ENCODE data around the gene PDE6C. TPM values are rescaled to one million over a fixed set of nuclear protein-coding genes. Genes with fewer than 3 reads are reported as not detected.

Gene PDE6C
- total RNA-seq: under 1 TPM; 0.16 to 0.95 (median 0.32) TPM

DNA sequence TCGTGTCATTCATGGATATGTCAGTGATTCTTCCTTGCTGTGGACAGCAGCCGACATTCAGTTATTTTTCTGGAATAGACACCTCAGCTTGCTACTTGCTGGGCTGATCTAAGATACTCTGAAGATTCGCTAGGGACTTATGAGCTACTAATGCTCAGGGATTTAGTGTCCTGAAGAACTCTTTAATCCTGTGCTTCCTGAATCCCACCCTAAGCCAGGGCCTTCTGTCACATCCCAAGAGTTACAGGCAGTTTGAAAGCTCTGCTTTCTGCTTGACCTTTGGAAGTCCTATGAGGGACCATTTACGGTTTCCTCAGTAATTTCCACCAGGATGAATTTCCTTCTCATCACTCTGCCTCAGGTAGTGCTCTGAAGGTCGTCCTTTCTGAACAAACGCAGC is at the start of gene PDE6C:
PDE6C (plus strand) TSS at position 227 of the 400 bp plus-strand sequence. CDS start 189 bp downstream, outside the sequence.
- Histone ChIP-seq H3K4me3 (no peak within 1 kb of the TSS), H3K4me1 (replicated peaks in 1 of 2) (no peaks in the 10 kb centered on the region), H3K27ac (no peak within 1 kb of the TSS)
- in situ Hi-C loops (cut with MboI; ENCODE audit: low pct_unique_long_range_greater_than_20kb in 2 of 9, low sequenced_read_pairs in 9 of 9, unreplicated experiment in 9 of 9): no loop called here
- no peak for ATAC-seq (replicated peaks in 6 of 8)
- 6 to 90% (median 62%) methylated on average over 1 to 6 of the region's 6 CpGs; no CpG with 5 or more reads in 2 of the 10 experiments for WGBS, 10 experiments

DNA sequence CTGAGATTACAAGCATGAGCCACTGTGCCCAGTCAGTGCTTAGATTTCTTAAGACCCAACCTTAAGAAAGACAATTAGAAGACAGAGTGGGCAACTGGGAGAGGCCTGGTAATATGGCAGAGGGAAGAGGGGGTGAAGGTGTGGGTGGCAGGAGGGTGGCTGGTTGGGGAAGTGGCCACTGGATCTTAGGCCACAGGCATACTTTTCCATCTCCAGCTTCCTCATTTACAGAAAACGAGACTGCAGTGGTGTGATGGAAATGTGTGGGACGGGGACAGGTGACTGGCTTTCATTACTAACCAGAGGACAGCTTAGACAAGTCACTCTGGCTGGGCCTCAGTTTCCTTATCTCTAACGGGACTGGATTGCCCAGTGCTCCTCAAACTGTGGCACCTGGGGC is 46.9 kb upstream of the PDE6C start:
- 20 to 100% (median 75%) methylated on average over 1 to 3 of the region's 3 CpGs; no CpG with 5 or more reads in 4 of the 10 experiments for WGBS, 10 experiments
- in situ Hi-C loops (cut with MboI; ENCODE audit: low pct_unique_long_range_greater_than_20kb in 2 of 9, low sequenced_read_pairs in 9 of 9, unreplicated experiment in 9 of 9): loop anchor here in 1 of 9 experiments (25.0 kb wide), 1 partner anchor 97 kb away; no protein-coding TSS in a partner anchor
- H3K4me3 ChIP-seq: no peak overlapping the region
- no peaks in the 10 kb centered on the region for H3K4me1 ChIP-seq (replicated peaks in 1 of 2)
- no peak overlapping the region for H3K27ac ChIP-seq
- no peak for ATAC-seq (replicated peaks in 6 of 8)

DNA sequence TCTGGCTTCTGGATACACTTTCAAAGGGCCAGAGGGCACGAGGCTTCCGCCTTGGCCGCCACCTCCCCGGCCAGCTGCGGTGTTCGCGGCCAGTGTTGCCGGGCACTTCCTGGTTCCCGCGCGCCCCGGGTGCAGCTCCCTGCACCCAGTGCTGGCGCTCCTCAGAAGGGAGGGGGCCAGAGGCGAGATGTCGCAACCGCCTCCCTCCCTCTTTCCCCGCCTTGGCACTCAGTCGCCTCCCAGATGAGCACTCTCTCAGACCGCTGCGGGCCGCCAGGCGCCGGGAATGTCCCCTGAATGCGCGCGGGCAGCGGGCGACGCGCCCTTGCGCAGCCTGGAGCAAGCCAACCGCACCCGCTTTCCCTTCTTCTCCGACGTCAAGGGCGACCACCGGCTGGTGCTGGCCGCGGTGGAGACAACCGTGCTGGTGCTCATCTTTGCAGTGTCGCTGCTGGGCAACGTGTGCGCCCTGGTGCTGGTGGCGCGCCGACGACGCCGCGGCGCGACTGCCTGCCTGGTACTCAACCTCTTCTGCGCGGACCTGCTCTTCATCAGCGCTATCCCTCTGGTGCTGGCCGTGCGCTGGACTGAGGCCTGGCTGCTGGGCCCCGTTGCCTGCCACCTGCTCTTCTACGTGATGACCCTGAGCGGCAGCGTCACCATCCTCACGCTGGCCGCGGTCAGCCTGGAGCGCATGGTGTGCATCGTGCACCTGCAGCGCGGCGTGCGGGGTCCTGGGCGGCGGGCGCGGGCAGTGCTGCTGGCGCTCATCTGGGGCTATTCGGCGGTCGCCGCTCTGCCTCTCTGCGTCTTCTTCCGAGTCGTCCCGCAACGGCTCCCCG is 45.7 kb upstream of the PDE6C start, which contains the start of gene FFAR4:
FFAR4 (plus strand) TSS at position 231 of the 842 bp plus-strand sequence; CDS start at position 287, 56 bp downstream.
- peak; percentile 47 to 86 (median 70) for ATAC-seq (replicated peaks in 6 of 8)
- Histone ChIP-seq H3K4me3 (peak within 1 kb of the TSS; percentile 21 to 32 (median 26)), H3K27ac (no peak within 1 kb of the TSS), H3K4me1 (replicated peaks in 1 of 2) (no peaks in the 10 kb centered on the region)
- in situ Hi-C loops (cut with MboI; ENCODE audit: low pct_unique_long_range_greater_than_20kb in 2 of 9, low sequenced_read_pairs in 9 of 9, unreplicated experiment in 9 of 9): loop anchor here in 1 of 9 experiments (25.0 kb wide), 1 partner anchor 96 kb away; no protein-coding TSS in a partner anchor
- WGBS, 10 experiments: 0 to 4% (median 1%) methylated on average over 4 to 19 of the region's 85 CpGs; no CpG with 5 or more reads in 6 of the 10 experiments

DNA sequence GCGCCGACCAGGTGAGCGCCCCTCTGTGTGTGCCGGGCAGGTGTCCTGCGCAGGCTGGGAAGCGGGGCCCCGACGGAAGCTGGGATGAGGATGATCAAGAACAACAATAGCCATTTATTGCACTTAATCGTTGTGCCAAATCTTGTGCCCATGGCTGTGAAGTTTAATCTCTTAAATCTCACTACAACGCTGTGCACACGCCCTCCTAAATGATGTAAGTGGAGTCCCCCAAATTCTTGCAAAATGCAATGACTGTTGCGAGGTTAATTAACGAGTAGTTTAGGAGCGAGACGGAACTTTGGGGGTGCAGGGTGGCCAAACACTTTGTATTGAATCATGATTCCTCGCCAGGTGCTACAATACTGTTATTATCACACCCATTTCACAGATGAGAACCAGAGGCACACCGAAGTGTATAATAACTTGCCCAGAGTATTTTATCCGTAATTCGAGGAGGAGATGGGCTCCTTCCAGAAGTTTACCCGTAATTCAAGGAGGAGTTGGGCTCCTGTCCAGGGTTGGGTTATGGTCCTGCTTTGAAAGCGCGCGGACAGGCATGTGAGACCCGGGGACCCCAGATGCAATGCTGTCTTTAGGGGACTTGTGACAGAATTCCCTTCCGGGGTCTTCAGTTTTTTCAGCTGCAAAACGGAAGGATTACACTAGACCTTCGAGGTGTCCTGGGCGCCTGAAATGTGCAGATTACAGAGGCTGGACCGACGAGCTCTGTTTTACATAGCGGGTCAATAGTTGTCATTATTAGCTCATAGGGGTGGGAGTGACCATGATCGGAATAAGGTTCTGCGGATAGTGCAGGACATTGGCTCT is 44.8 kb upstream of the PDE6C start:
- 0 to 45% (median 9%) methylated on average over 3 to 17 of the region's 33 CpGs; no CpG with 5 or more reads in 1 of the 10 experiments for WGBS, 10 experiments
- peak overlapping the region in 3 of 5 donors; percentile 22 to 32 (median 26) for H3K4me3 ChIP-seq
- peak in 2 of 8 experiments; percentile 59 to 78 for ATAC-seq (replicated peaks in 6 of 8)
- no peak overlapping the region for H3K27ac ChIP-seq
- in situ Hi-C loops (cut with MboI; ENCODE audit: low pct_unique_long_range_greater_than_20kb in 2 of 9, low sequenced_read_pairs in 9 of 9, unreplicated experiment in 9 of 9): loop anchor here in 1 of 9 experiments (25.0 kb wide), 1 partner anchor 95 kb away; no protein-coding TSS in a partner anchor
- no peaks in the 10 kb centered on the region for H3K4me1 ChIP-seq (replicated peaks in 1 of 2)

DNA sequence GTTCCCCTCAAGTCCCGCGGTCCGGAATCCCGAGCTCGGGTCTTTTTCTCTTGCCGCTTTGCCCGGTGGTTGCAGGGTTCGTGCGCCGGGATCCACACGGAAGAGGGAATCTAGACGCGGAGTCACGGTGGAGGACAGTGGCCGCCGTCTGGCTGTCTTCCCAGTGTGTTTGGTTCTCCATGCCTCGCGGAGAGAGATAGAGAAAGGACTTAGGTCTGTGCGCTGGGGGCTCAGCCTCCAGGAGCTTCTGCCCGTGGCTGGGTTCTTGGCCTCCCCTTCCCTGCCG is 44.3 kb upstream of the PDE6C start:
- Histone ChIP-seq H3K27ac (no peak overlapping the region), H3K4me1 (replicated peaks in 1 of 2) (no peaks in the 10 kb centered on the region), H3K4me3 (no peak overlapping the region)
- peak in 2 of 8 experiments; percentile 12 to 39 for ATAC-seq (replicated peaks in 6 of 8)
- 0 to 28% (median 5%) methylated on average over 2 to 20 of the region's 21 CpGs; no CpG with 5 or more reads in 6 of the 10 experiments for WGBS, 10 experiments
- in situ Hi-C loops (cut with MboI; ENCODE audit: low pct_unique_long_range_greater_than_20kb in 2 of 9, low sequenced_read_pairs in 9 of 9, unreplicated experiment in 9 of 9): loop anchor here in 1 of 9 experiments (25.0 kb wide), 1 partner anchor 94 kb away; no protein-coding TSS in a partner anchor

DNA sequence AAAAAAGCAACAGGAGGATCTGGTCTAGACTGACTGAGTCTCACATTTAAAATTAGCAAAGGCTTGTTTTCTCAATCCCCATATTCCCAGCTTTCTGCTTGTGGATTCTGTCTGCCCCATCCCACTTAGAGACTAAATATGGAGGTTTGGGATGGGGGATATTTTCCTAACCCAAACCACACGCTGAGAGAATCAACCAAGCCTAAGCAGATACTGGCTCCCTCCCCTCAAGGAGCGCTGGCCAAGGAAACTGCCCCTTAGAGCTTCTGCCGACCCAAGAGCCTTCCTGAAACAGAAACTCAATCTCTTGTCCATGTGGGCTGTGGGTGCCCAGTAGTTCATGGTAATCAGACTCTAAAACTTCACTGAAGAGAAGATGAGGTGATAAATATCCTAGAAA is 42.0 kb upstream of the PDE6C start:
- Histone ChIP-seq H3K27ac (no peak overlapping the region), H3K4me3 (no peak overlapping the region), H3K4me1 (replicated peaks in 1 of 2) (no peaks in the 10 kb centered on the region)
- ATAC-seq (replicated peaks in 6 of 8): no peak
- in situ Hi-C loops (cut with MboI; ENCODE audit: low pct_unique_long_range_greater_than_20kb in 2 of 9, low sequenced_read_pairs in 9 of 9, unreplicated experiment in 9 of 9): loop anchor here in 1 of 9 experiments (25.0 kb wide), 1 partner anchor 92 kb away; no protein-coding TSS in a partner anchor
- 0 to 63% (median 31%) methylated on average over 1 to 3 of the region's 3 CpGs; no CpG with 5 or more reads in 1 of the 10 experiments for WGBS, 10 experiments

DNA sequence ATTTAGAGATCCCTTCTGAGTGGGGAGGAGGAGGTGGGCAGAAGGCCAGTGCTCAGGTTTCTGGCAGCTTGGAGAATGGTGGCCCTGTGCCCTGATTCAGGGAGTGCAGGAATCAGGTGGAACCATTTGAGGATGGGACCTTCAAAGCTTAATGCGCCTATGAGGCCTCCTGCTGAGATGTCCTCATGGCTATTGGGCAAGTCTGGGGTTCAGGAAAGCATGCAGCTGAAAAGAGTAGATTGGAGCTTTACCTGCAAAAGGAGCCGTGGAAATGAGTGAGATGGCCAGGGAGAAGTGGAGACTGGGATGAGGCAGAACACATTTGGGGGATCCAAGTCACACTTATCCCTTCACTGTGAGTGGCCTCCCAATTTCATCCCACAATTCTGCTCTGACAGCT is 39.7 kb upstream of the PDE6C start:
- Histone ChIP-seq H3K27ac (no peak overlapping the region), H3K4me3 (no peak overlapping the region), H3K4me1 (replicated peaks in 1 of 2) (no peaks in the 10 kb centered on the region)
- ATAC-seq (replicated peaks in 6 of 8): no peak
- WGBS, 10 experiments: 20 to 100% (median 83%) methylated on average over 1 to 2 of the region's 2 CpGs; no CpG with 5 or more reads in 3 of the 10 experiments
- in situ Hi-C loops (cut with MboI; ENCODE audit: low pct_unique_long_range_greater_than_20kb in 2 of 9, low sequenced_read_pairs in 9 of 9, unreplicated experiment in 9 of 9): loop anchor here in 1 of 9 experiments (25.0 kb wide), 1 partner anchor 90 kb away; no protein-coding TSS in a partner anchor

DNA sequence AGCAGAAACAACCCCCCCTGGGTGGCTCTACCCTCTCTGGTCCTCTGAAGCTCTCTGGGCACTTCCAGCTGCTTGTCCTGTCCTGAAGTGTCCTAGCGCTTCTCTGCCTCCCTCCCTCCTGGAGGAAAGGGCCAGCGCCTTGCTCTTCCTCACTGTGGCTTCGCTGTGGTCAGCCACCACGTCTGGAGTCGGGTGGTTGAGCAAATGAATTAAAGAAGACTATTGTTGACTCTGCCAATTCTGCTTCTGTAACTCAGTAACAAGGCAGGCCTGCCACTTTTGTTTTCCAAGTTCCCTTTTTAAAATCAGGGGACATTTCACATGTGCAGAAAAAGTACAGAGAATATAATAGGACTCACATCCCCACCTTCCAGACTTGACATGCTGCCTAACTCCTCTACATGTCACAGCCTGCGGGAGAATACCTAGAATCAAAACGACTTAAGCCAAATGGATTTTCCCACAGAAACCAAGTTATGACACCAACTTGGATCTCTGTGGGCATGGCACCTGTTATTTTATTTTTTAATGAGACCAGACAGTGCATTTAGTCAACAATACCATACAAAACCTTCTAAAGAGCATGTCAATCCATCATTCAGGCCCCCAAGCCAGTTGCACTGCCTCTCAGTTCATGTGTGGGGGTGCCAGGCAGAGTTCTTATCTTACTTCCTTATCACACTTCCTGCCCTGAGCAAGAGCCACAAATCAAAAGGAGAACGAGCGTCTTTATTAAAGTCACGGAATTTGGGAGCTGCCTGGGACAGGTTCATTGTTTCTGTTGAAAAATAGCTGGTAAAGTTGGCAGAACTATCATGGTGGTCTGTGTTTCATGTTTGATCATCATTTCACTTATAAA is 39.1 kb upstream of the PDE6C start:
- H3K27ac ChIP-seq: no peak overlapping the region
- in situ Hi-C loops (cut with MboI; ENCODE audit: low pct_unique_long_range_greater_than_20kb in 2 of 9, low sequenced_read_pairs in 9 of 9, unreplicated experiment in 9 of 9): loop anchor here in 1 of 9 experiments (25.0 kb wide), 1 partner anchor 89 kb away; no protein-coding TSS in a partner anchor
- no peak overlapping the region for H3K4me3 ChIP-seq
- no peaks in the 10 kb centered on the region for H3K4me1 ChIP-seq (replicated peaks in 1 of 2)
- 16 to 80% (median 58%) methylated on average over 1 to 6 of the region's 10 CpGs; no CpG with 5 or more reads in 1 of the 10 experiments for WGBS, 10 experiments
- peak in 1 of 8 experiments; percentile 11 for ATAC-seq (replicated peaks in 6 of 8)

DNA sequence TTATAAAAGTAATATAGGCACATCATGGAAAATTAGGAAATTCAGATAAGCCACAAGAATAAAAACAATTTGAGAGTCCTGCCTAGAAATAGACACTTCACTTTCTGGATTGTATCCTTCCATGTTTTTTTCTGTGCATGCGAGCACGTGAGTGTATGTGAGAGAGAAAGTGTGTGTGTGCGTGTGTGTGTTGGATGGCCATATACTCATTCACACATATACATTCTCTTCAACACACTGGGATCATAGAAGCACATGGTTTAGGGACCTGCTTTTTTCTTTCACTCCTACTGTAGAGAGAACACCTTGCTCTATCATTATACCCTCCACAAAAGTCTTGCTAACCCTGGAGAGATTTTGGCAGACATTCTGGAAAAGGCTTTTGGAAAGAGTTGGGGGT is 38.4 kb upstream of the PDE6C start:
- in situ Hi-C loops (cut with MboI; ENCODE audit: low pct_unique_long_range_greater_than_20kb in 2 of 9, low sequenced_read_pairs in 9 of 9, unreplicated experiment in 9 of 9): loop anchor here in 1 of 9 experiments (25.0 kb wide), 1 partner anchor 88 kb away; no protein-coding TSS in a partner anchor
- H3K4me1 ChIP-seq (replicated peaks in 1 of 2): no peaks in the 10 kb centered on the region
- no peak overlapping the region for H3K4me3 ChIP-seq
- WGBS, 10 experiments: 47 to 90% (median 83%) methylated on average over 1 to 3 of the region's 3 CpGs; no CpG with 5 or more reads in 4 of the 10 experiments
- no peak overlapping the region for H3K27ac ChIP-seq
- no peak for ATAC-seq (replicated peaks in 6 of 8)

DNA sequence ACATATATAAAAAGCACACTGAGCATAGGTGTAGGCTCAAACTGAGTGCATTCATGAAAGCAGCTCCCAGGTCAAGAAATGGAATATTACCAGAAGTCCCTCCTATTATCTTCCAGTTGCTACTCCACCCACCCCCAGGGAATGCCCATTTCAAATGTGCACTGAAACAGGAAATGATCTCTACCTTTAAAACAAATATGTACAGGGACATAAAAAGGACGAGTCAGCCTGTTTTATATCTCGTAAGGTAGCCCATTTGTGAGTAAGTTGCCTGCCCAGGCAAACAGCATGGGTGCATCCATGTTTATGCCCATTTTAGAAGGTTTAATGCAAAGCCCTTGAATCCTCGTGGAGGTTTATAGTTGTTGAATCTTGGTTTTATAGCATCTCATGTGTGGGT is 35.4 kb upstream of the PDE6C start:
- in situ Hi-C loops (cut with MboI; ENCODE audit: low pct_unique_long_range_greater_than_20kb in 2 of 9, low sequenced_read_pairs in 9 of 9, unreplicated experiment in 9 of 9): no loop called here

DNA sequence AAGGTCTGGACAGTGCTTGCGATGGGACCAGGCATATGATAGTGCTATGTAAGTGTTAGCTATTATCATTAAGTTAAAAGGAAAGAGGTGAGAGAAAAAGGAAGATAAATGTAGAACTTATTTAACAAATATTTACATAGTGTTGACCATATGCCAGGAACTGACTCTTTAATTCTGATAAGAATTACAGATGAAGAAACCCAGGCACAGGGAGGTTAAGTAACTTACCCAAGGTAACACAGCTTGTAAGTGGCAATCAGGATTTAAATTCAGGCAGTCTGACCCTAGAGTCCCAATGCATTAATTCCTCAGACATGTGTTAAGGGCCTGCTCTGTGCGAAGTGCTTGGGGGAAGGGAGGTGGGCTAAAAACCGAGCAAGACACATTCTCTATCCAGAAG is 34.8 kb upstream of the PDE6C start:
- H3K4me3 ChIP-seq: no peak overlapping the region
- H3K27ac ChIP-seq: no peak overlapping the region
- in situ Hi-C loops (cut with MboI; ENCODE audit: low pct_unique_long_range_greater_than_20kb in 2 of 9, low sequenced_read_pairs in 9 of 9, unreplicated experiment in 9 of 9): no loop called here
- peaks cover 10 to 13% of the 10 kb centered on the region in 2 donors for H3K4me1 ChIP-seq (replicated peaks in 1 of 2)
- WGBS, 10 experiments: 43 to 86% (median 65%) methylated on average over 2 to 3 of the region's 3 CpGs; no CpG with 5 or more reads in 4 of the 10 experiments
- no peak for ATAC-seq (replicated peaks in 6 of 8)

More for the DNA sequence above, 35.4 kb upstream of the PDE6C start:
- peak in 2 of 8 experiments; percentile 41 for ATAC-seq (replicated peaks in 6 of 8)
- no peak overlapping the region for H3K4me3 ChIP-seq
- WGBS, 10 experiments: 0 to 100% (median 72%) methylated on average over 1 to 2 of the region's 3 CpGs; no CpG with 5 or more reads in 4 of the 10 experiments
- peaks cover 10 to 13% of the 10 kb centered on the region in 2 donors for H3K4me1 ChIP-seq (replicated peaks in 1 of 2)
- no peak overlapping the region for H3K27ac ChIP-seq

DNA sequence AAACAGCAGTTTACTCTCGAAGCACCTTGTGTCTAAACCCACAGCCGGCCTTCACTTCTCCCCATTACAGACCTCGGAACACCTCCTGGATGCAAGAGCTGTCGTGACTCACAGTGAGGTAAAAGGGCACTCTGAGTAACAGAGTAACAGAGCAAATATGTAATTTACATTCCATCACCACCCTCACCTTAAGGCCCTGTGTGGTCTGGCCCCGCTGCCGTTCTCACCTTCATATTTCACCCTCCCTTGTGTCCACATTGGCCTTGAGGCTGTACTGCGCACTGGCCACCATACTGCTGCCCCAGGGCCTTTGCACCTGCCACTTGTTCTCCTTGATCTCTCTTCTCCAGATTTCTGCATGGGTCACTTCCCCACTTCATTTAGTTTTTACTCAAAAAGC is 33.2 kb upstream of the PDE6C start:
- Histone ChIP-seq H3K27ac (no peak overlapping the region), H3K4me1 (replicated peaks in 1 of 2) (peaks cover 10 to 13% of the 10 kb centered on the region in 2 donors), H3K4me3 (no peak overlapping the region)
- ATAC-seq (replicated peaks in 6 of 8): no peak
- whole genome bisulfite sequencing, 10 experiments: 14 to 100% (median 86%) methylated on average over 1 to 6 of the region's 7 CpGs; no CpG with 5 or more reads in 1 of the 10 experiments
- in situ Hi-C loops (cut with MboI; ENCODE audit: low pct_unique_long_range_greater_than_20kb in 2 of 9, low sequenced_read_pairs in 9 of 9, unreplicated experiment in 9 of 9): no loop called here

Data from motor neuron (in vitro differentiated cells).